ENCODE results near the gene LGR6.

GRCh38 chr1:202200112-202200548 lies 6.5 kb downstream of the LGR6 start:
- no peak for TF ChIP-seq PPARA (CRISPR knock-in tag; IDR thresholded peaks at IDR 0.05; ENCODE audit: borderline replicate concordance)
- no peak for TF ChIP-seq ZFP30 (CRISPR knock-in tag; IDR thresholded peaks at IDR 0.05)
- TF ChIP-seq ARNTL (CRISPR knock-in tag; IDR thresholded peaks at IDR 0.05; ENCODE audit: borderline replicate concordance, low read depth): no peak
